Natural killer cell treated with Interleukin-12 subunit alpha and Interleukin-12 subunit beta and Interleukin-15 and Interleukin-18, amount 100 ng/mL, for 72 hours (primary cell): ENCODE data around the gene ASB7. TPM values are rescaled to one million over a fixed set of nuclear protein-coding genes. Genes with fewer than 3 reads are reported as not detected.

Experiments used
- ATAC-seq, 2 donors: fragments of 150-1000 bp; cut with Tn5 transposase in 1 of 2; sonication (Bioruptor Pico), chemical (Tn5 transposase) in 1 of 2; 2 replicates each; pipeline ENCODE4 v1.10.0; 2021
- DNase-seq: peaks from one replicate; pipeline ENCODE4 v3.0.0; 2022; ENCODE audit warnings: low spot score
- H3K27ac Mint-ChIP-seq, 2 donors: 1 replicate in 1 of 2; 2 replicates in 1 of 2; pipeline ENCODE4 v1.8.0; 2022; ENCODE audit warnings: mixed read lengths in 2 of 2, mild to moderate bottlenecking in 1 of 2, moderate library complexity in 1 of 2
- H3K27me3 Mint-ChIP-seq, 2 donors: 1 replicate in 1 of 2; 2 replicates in 1 of 2; pipeline ENCODE4 v1.8.0; 2022; ENCODE audit warnings: mixed read lengths in 2 of 2
- H3K36me3 Mint-ChIP-seq: one replicate; pipeline ENCODE4 v1.8.0; 2022; ENCODE audit warnings: mixed read lengths
- H3K4me1 Mint-ChIP-seq, 2 donors: 1 replicate in 1 of 2; 2 replicates in 1 of 2; pipeline ENCODE4 v1.8.0; 2022; ENCODE audit warnings: low read depth in 2 of 2, mixed read lengths in 2 of 2, mild to moderate bottlenecking in 1 of 2
- H3K4me3 Mint-ChIP-seq: one replicate; pipeline ENCODE4 v1.8.0; 2022; ENCODE audit warnings: mixed read lengths
- H3K9me3 Mint-ChIP-seq: 2 replicates; pipeline ENCODE4 v1.8.0; 2022; ENCODE audit warnings: mixed read lengths
- total RNA-seq, 2 donors: library from RNA; stranded (reverse); gene quantifications; one replicate each; pipeline ENCODE4 v1.2.3, GENCODE V29; 2022

ASB7 gene
- total RNA-seq, 2 donors from 2014 or later, result 18.9 to 19.2 TPM

- DNase-seq, result no peak
- no peaks in the 10 kb centered on the region for H3K4me1 Mint-ChIP-seq
- H3K36me3 Mint-ChIP-seq, result no peaks in the 10 kb centered on the region
- ATAC-seq, result no peak
- H3K27me3 Mint-ChIP-seq, result peaks cover 16 to 18% of the 10 kb centered on the region in 2 donors
- no peaks in the 10 kb centered on the region for H3K9me3 Mint-ChIP-seq
- H3K27ac Mint-ChIP-seq, result no peak overlapping the region
- H3K4me3 Mint-ChIP-seq, result no peak overlapping the region
Measured at GRCh38 chr15:100688549-100689120, 86.2 kb downstream of the ASB7 start.

GRCh38 chr15:100689131-100689899, 86.9 kb downstream of the ASB7 start:
- Mint-ChIP-seq H3K9me3 (no peaks in the 10 kb centered on the region), H3K27me3 (peaks cover 16 to 24% of the 10 kb centered on the region in 2 donors)

GRCh38 chr15:100690032-100690794, 87.8 kb downstream of the ASB7 start:
- ATAC-seq, result no peak

More at GRCh38 chr15:100689131-100689899, 86.9 kb downstream of the ASB7 start:
- no peak overlapping the region for H3K27ac Mint-ChIP-seq
- no peak for DNase-seq
- no peak for ATAC-seq
- H3K4me1 Mint-ChIP-seq, result no peaks in the 10 kb centered on the region
- no peak overlapping the region for H3K4me3 Mint-ChIP-seq
- H3K36me3 Mint-ChIP-seq, result no peaks in the 10 kb centered on the region

GRCh38 chr15:100690795-100691158, 88.4 kb downstream of the ASB7 start:
- no peak overlapping the region for H3K4me3 Mint-ChIP-seq
- H3K36me3 Mint-ChIP-seq, result no peaks in the 10 kb centered on the region
- H3K4me1 Mint-ChIP-seq, result no peaks in the 10 kb centered on the region
- H3K27me3 Mint-ChIP-seq, result peaks cover 19 to 32% of the 10 kb centered on the region in 2 donors
- no peak overlapping the region for H3K27ac Mint-ChIP-seq
- peak in 1 of 2 donors; percentile 33 for ATAC-seq
- no peak for DNase-seq
- no peaks in the 10 kb centered on the region for H3K9me3 Mint-ChIP-seq

More at GRCh38 chr15:100690032-100690794, 87.8 kb downstream of the ASB7 start:
- Mint-ChIP-seq H3K27me3 (peaks cover 16 to 27% of the 10 kb centered on the region in 2 donors), H3K36me3 (no peaks in the 10 kb centered on the region), H3K4me1 (no peaks in the 10 kb centered on the region), H3K9me3 (no peaks in the 10 kb centered on the region), H3K4me3 (no peak overlapping the region), H3K27ac (no peak overlapping the region)
- DNase-seq, result no peak

GRCh38 chr15:100691321-100691720, 88.9 kb downstream of the ASB7 start:
- ATAC-seq, result peak in 1 of 2 donors; percentile 40
- no peaks in the 10 kb centered on the region for H3K36me3 Mint-ChIP-seq
- H3K4me3 Mint-ChIP-seq, result no peak overlapping the region
- H3K9me3 Mint-ChIP-seq, result no peaks in the 10 kb centered on the region
- H3K27me3 Mint-ChIP-seq, result peaks cover 21 to 38% of the 10 kb centered on the region in 2 donors
- no peak for DNase-seq
- no peak overlapping the region for H3K27ac Mint-ChIP-seq
- H3K4me1 Mint-ChIP-seq, result no peaks in the 10 kb centered on the region

GRCh38 chr15:100692246-100692645, 89.9 kb downstream of the ASB7 start:
- Mint-ChIP-seq H3K27me3 (peaks cover 17 to 39% of the 10 kb centered on the region in 2 donors), H3K36me3 (no peaks in the 10 kb centered on the region), H3K4me3 (no peak overlapping the region), H3K9me3 (no peaks in the 10 kb centered on the region), H3K27ac (no peak overlapping the region), H3K4me1 (no peaks in the 10 kb centered on the region)
- no peak for DNase-seq
- no peak for ATAC-seq

GRCh38 chr15:100692671-100693070, 90.3 kb downstream of the ASB7 start:
- Mint-ChIP-seq H3K27me3 (peaks cover 13 to 39% of the 10 kb centered on the region in 2 donors), H3K4me3 (no peak overlapping the region), H3K9me3 (no peaks in the 10 kb centered on the region), H3K36me3 (no peaks in the 10 kb centered on the region), H3K27ac (no peak overlapping the region), H3K4me1 (no peaks in the 10 kb centered on the region)
- DNase-seq (no peak), ATAC-seq (no peak)

- Mint-ChIP-seq H3K36me3 (no peaks in the 10 kb centered on the region), H3K27ac (no peak overlapping the region), H3K4me1 (no peaks in the 10 kb centered on the region), H3K27me3 (peaks cover 12 to 41% of the 10 kb centered on the region in 2 donors), H3K9me3 (no peaks in the 10 kb centered on the region), H3K4me3 (no peak overlapping the region)
- DNase-seq (no peak), ATAC-seq (peak in 1 of 2 donors; percentile 28)
Measured at GRCh38 chr15:100693451-100693850, 91.1 kb downstream of the ASB7 start.

- ATAC-seq (no peak), DNase-seq (no peak)
- Mint-ChIP-seq H3K9me3 (no peaks in the 10 kb centered on the region), H3K27me3 (peaks cover 15 to 49% of the 10 kb centered on the region in 2 donors), H3K36me3 (no peaks in the 10 kb centered on the region), H3K27ac (no peak overlapping the region), H3K4me3 (no peak overlapping the region), H3K4me1 (no peaks in the 10 kb centered on the region)
Measured at GRCh38 chr15:100694381-100695021, 92.1 kb downstream of the ASB7 start.

- DNase-seq (no peak), ATAC-seq (no peak)
- no peaks in the 10 kb centered on the region for H3K9me3 Mint-ChIP-seq
- peaks cover 15 to 49% of the 10 kb centered on the region in 2 donors for H3K27me3 Mint-ChIP-seq
- no peaks in the 10 kb centered on the region for H3K36me3 Mint-ChIP-seq
- no peaks in the 10 kb centered on the region for H3K4me1 Mint-ChIP-seq
- H3K4me3 Mint-ChIP-seq, result no peak overlapping the region
- no peak overlapping the region for H3K27ac Mint-ChIP-seq
Measured at GRCh38 chr15:100695048-100695447, 92.7 kb downstream of the ASB7 start.

- peaks cover 12 to 55% of the 10 kb centered on the region in 2 donors for H3K27me3 Mint-ChIP-seq
- no peaks in the 10 kb centered on the region for H3K9me3 Mint-ChIP-seq
- no peaks in the 10 kb centered on the region for H3K36me3 Mint-ChIP-seq
- no peak overlapping the region for H3K4me3 Mint-ChIP-seq
- no peaks in the 10 kb centered on the region for H3K4me1 Mint-ChIP-seq
- ATAC-seq, result no peak
- DNase-seq, result no peak
- H3K27ac Mint-ChIP-seq, result no peak overlapping the region
Measured at GRCh38 chr15:100696452-100696851, 94.1 kb downstream of the ASB7 start.
